IMR-90 (cell line): ENCODE data around the gene TMEM33. TPM values are rescaled to one million over a fixed set of nuclear protein-coding genes. Genes with fewer than 3 reads are reported as not detected.

Source experiments
- ATAC-seq: fragments of 200-7000 bp; cut with Tn5 transposase; 2 replicates; pipeline ENCODE4 v1.9.1; 2020; ENCODE audit warnings: low read depth, mild to moderate bottlenecking, moderate library complexity
- BruUV-seq: library from RNA; stranded (reverse); fragments of 400-500 nt; replicated peaks from 2 replicates; lab custom pipeline; 2021; lab: Mats Ljungman, UMichigan
- CTCF ChIA-PET: fragments of 300-600 bp; formaldehyde crosslinking; extraction: SDS; loops from one replicate; lab custom pipeline; 2021; ENCODE audit warnings: antibody characterized with exemption; lab: Yijun Ruan, JAX
- POLR2A ChIA-PET: fragments of 300-600 bp; sonication (Branson Sonifier 250); formaldehyde crosslinking; loops from one replicate; lab custom pipeline; 2022; ENCODE audit warnings: antibody characterized with exemption; ENCODE audit not compliant: unreplicated experiment; lab: Charles Lee
- DNase-seq: peaks from one replicate; pipeline ENCODE4 v3.0.0; 2013
- H2AFZ ChIP-seq: replicated peaks from 2 replicates; pipeline ENCODE3; 2013; ENCODE audit warnings: low read length, mild to moderate bottlenecking; ENCODE audit not compliant: poor library complexity
- H2AK5ac ChIP-seq: 2 replicates; pipeline ENCODE4 v1.6.1; 2013; ENCODE audit warnings: low read depth, low read length, inconsistent platforms
- H2AK9ac ChIP-seq: replicated peaks from 2 replicates; pipeline ENCODE3; 2013; ENCODE audit warnings: mild to moderate bottlenecking, low read depth, low read length, moderate library complexity; ENCODE audit not compliant: poor library complexity
- H2BK120ac ChIP-seq: 2 replicates; pipeline ENCODE4 v1.6.1; 2013; ENCODE audit warnings: low read depth, low read length, inconsistent platforms
- H2BK15ac ChIP-seq: 3 replicates; pipeline ENCODE4 v1.6.1; 2013; ENCODE audit warnings: low read depth, low read length, inconsistent platforms
- H2BK20ac ChIP-seq: 2 replicates; pipeline ENCODE4 v1.6.1; 2013; ENCODE audit warnings: low read depth, mild to moderate bottlenecking, inconsistent platforms, low read length, moderate library complexity
- H2BK5ac ChIP-seq: 2 replicates; pipeline ENCODE4 v1.6.1; 2013; ENCODE audit warnings: mild to moderate bottlenecking, low read depth, low read length, inconsistent platforms; ENCODE audit not compliant: poor library complexity, severe bottlenecking
- H3K14ac ChIP-seq: replicated peaks from 2 replicates; pipeline ENCODE4 v1.6.1; 2013; ENCODE audit warnings: low read depth, low read length, inconsistent platforms
- H3K18ac ChIP-seq: 2 replicates; pipeline ENCODE4 v1.6.1; 2013; ENCODE audit warnings: low read depth, low read length, control low read depth
- H3K23ac ChIP-seq: 2 replicates; pipeline ENCODE4 v1.6.1; 2013; ENCODE audit warnings: low read depth, low read length, inconsistent platforms
- H3K27ac ChIP-seq: 2 replicates; pipeline ENCODE4 v1.5.1; 2013; ENCODE audit warnings: mild to moderate bottlenecking, control low read depth, low read length; ENCODE audit not compliant: insufficient read depth
- H3K27me3 ChIP-seq: 2 replicates; pipeline ENCODE4 v1.6.1; 2013; ENCODE audit warnings: low read length; ENCODE audit not compliant: control insufficient read depth, insufficient read depth
- H3K36me3 ChIP-seq: 2 replicates; pipeline ENCODE4 v1.6.1; 2013; ENCODE audit warnings: low read length, mixed read lengths; ENCODE audit not compliant: control insufficient read depth, insufficient read depth
- H3K4ac ChIP-seq: 2 replicates; pipeline ENCODE4 v1.6.1; 2013; ENCODE audit warnings: low read depth, low read length, inconsistent platforms
- H3K4me1 ChIP-seq: 2 replicates; pipeline ENCODE4 v1.6.1; 2013; ENCODE audit warnings: low read length, mixed read lengths; ENCODE audit not compliant: control insufficient read depth, insufficient read depth
- H3K4me2 ChIP-seq: 2 replicates; pipeline ENCODE4 v1.6.1; 2013; ENCODE audit warnings: low read depth, mild to moderate bottlenecking, control low read depth, low read length, moderate library complexity
- H3K4me3 ChIP-seq: 2 replicates; pipeline ENCODE4 v1.5.1; 2013; ENCODE audit warnings: low read depth, mild to moderate bottlenecking, control low read depth, low read length, moderate library complexity; ENCODE audit not compliant: insufficient read depth
- H3K56ac ChIP-seq: 2 replicates; pipeline ENCODE4 v1.6.1; 2013; ENCODE audit warnings: low read length, inconsistent platforms; ENCODE audit not compliant: insufficient read depth; ENCODE audit errors: extremely low read depth
- H3K79me1 ChIP-seq, 2 experiments: 2 replicates each; pipeline ENCODE4 v1.6.1; 2013; ENCODE audit warnings: low read length in 2 of 2, inconsistent platforms in 1 of 2, low read depth in 1 of 2
- H3K9ac ChIP-seq: 2 replicates; pipeline ENCODE4 v1.6.1; 2013; ENCODE audit warnings: low read depth, low read length, control low read depth
- H3K9me1 ChIP-seq: 2 replicates; pipeline ENCODE4 v1.6.1; 2013; ENCODE audit warnings: low read length, inconsistent platforms; ENCODE audit not compliant: insufficient read depth
- H3K9me3 ChIP-seq: 2 replicates; pipeline ENCODE4 v1.6.1; 2013; ENCODE audit warnings: low read length; ENCODE audit not compliant: control insufficient read depth, insufficient read depth
- H4K20me1 ChIP-seq: 2 replicates; pipeline ENCODE4 v1.6.1; 2013; ENCODE audit warnings: low read length, inconsistent platforms; ENCODE audit not compliant: insufficient read depth
- H4K5ac ChIP-seq: 2 replicates; pipeline ENCODE4 v1.6.1; 2013; ENCODE audit warnings: mild to moderate bottlenecking, low read depth, low read length, control low read depth
- H4K8ac ChIP-seq, 2 experiments: 2 replicates each; pipeline ENCODE4 v1.6.1; 2013; ENCODE audit warnings: low read depth in 2 of 2, low read length in 2 of 2, control low read depth in 1 of 2, inconsistent platforms in 1 of 2
- H4K91ac ChIP-seq: 2 replicates; pipeline ENCODE4 v1.6.1; 2013; ENCODE audit warnings: low read depth, low read length, inconsistent platforms; ENCODE audit not compliant: insufficient read depth
- BHLHE40 ChIP-seq: fragments of 150-350 bp; IDR thresholded peaks from 2 replicates; pipeline ENCODE4 v1.6.1; 2016; ENCODE audit warnings: mild to moderate bottlenecking, low read depth, low read length
- CEBPB ChIP-seq: IDR thresholded peaks from 2 replicates; pipeline ENCODE4 v1.6.1; 2012; ENCODE audit warnings: low read depth, low read length, improper control_type of control experiment
- CHD1 ChIP-seq: IDR thresholded peaks from 2 replicates; pipeline ENCODE4 v1.6.1; 2012; ENCODE audit warnings: low read depth, low read length, improper control_type of control experiment
- ELK1 ChIP-seq: fragments of 150-350 bp; IDR thresholded peaks from 2 replicates; pipeline ENCODE4 v1.6.1; 2016; ENCODE audit warnings: low read depth, mild to moderate bottlenecking, low read length, moderate library complexity, borderline replicate concordance
- FOS ChIP-seq: fragments of 150-350 bp; IDR thresholded peaks from 2 replicates; pipeline ENCODE4 v1.6.1; 2016; ENCODE audit warnings: low read depth, low read length
- MAFK ChIP-seq: IDR thresholded peaks from 2 replicates; pipeline ENCODE4 v1.6.1; 2012; ENCODE audit warnings: low read depth, low read length, improper control_type of control experiment
- MAZ ChIP-seq: IDR thresholded peaks from 2 replicates; pipeline ENCODE4 v1.6.1; 2012; ENCODE audit warnings: low read depth, mild to moderate bottlenecking, low read length, improper control_type of control experiment, moderate library complexity, borderline replicate concordance
- NFE2L2 ChIP-seq: fragments of 150-350 bp; IDR thresholded peaks from 2 replicates; pipeline ENCODE4 v1.6.1; 2016; ENCODE audit warnings: low read depth, mild to moderate bottlenecking, low read length
- RAD21 ChIP-seq: IDR thresholded peaks from 2 replicates; pipeline ENCODE4 v1.6.1; 2012; ENCODE audit warnings: low read length, improper control_type of control experiment
- RCOR1 ChIP-seq: IDR thresholded peaks from 2 replicates; pipeline ENCODE4 v1.6.1; 2012; ENCODE audit warnings: mild to moderate bottlenecking, low read length, improper control_type of control experiment; ENCODE audit not compliant: insufficient replicate concordance
- RFX5 ChIP-seq: IDR thresholded peaks from 2 replicates; pipeline ENCODE4 v1.8.0; 2012; ENCODE audit warnings: low read depth, mild to moderate bottlenecking, low read length, moderate library complexity
- SMC3 ChIP-seq: fragments of 150-350 bp; IDR thresholded peaks from 2 replicates; pipeline ENCODE4 v1.6.1; 2016; ENCODE audit warnings: low read depth, mild to moderate bottlenecking, antibody characterized with exemption, low read length, moderate library complexity
- USF2 ChIP-seq: fragments of 150-350 bp; IDR thresholded peaks from 2 replicates; pipeline ENCODE4 v1.6.1; 2017; ENCODE audit warnings: mild to moderate bottlenecking, antibody characterized with exemption, low read length, low read depth
- WGBS, 2 experiments: methylation state at CpG; one replicate each; pipeline versions ENCODE4 v1.1.5 to v1.1.7; 2013; ENCODE audit warnings: missing lambda C conversion rate in 2 of 2; ENCODE audit not compliant: insufficient read length in 1 of 2; ENCODE audit errors: extremely low coverage in 2 of 2; 5-methylcytosine and 5-hydroxymethylcytosine counted together
- dilution Hi-C: fragments of 300-500 bp; cut with HindIII; formaldehyde crosslinking; loops from one replicate; pipeline ENCODE4 v1.14.3; 2018; ENCODE audit warnings: low sequenced_read_pairs; ENCODE audit not compliant: unreplicated experiment
- in situ Hi-C: fragments of 300-500 bp; cut with MboI; formaldehyde crosslinking; loops from 3 replicates; pipeline ENCODE4 v1.14.3; 2019; ENCODE audit warnings: low sequenced_read_pairs, inconsistent platforms, mixed read lengths
- intact Hi-C: fragments of 100-400 bp; cut with micrococcal nuclease; formaldehyde crosslinking; loops from 2 replicates; pipeline ENCODE4 v1.10.0; 2022
- polyA plus RNA-seq, 3 experiments: library from polyadenylated mRNA; depleted of rRNA; stranded (reverse); fragments of >200 nt; gene quantifications; 2 replicates each; pipeline ENCODE4 v1.2.3, GENCODE V29; 2012; ENCODE audit warnings: low replicate concordance in 1 of 3
- total RNA-seq: library from RNA; depleted of rRNA; stranded (reverse); fragments of >200 nt; gene quantifications from 2 replicates; pipeline ENCODE4 v1.2.3, GENCODE V29; 2012

Gene TMEM33
- total and polyA plus RNA-seq, 2 of the 4 experiments (the other 2 are of a cell fraction) = 23.6 to 45.5 TPM

- Histone ChIP-seq H3K23ac (no peak overlapping the region; the same call in 1 of the 2 replicates), H3K4me1 (peaks cover 4% of the 10 kb centered on the region; the same call in 1 of the 2 replicates), H4K91ac (no peak overlapping the region), H2AK5ac (no peak overlapping the region), H3K56ac (no peak overlapping the region), H3K27me3 (no peaks in the 10 kb centered on the region), H3K36me3 (no peaks in the 10 kb centered on the region), H3K4me3 (no peak overlapping the region), H2BK15ac (no peak overlapping the region; the same call in 2 of the 3 replicates), H4K20me1 (no peaks in the 10 kb centered on the region), H3K9ac (no peak overlapping the region), H2BK5ac (peak overlapping the region; percentile 3), H4K8ac (peak overlapping the region; percentile 55 to 83; a peak in 3 of 4 replicates), H2AK9ac (peak overlapping the region; percentile 76), H3K18ac (no peak overlapping the region), H3K4me2 (no peak overlapping the region), H3K9me1 (no peaks in the 10 kb centered on the region), H3K4ac (no peak overlapping the region), H4K5ac (no peak overlapping the region), H3K9me3 (no peaks in the 10 kb centered on the region), H2AFZ (peak overlapping the region; percentile 73), H2BK20ac (no peak overlapping the region; the same call in 1 of the 2 replicates), H3K79me1 (no peaks in the 10 kb centered on the region), H3K14ac (0 out of 2 replicates have a peak overlapping the region, but pooled peaks have one; percentile 67), H2BK120ac (no peak overlapping the region), H3K27ac (no peak overlapping the region)
- ChIA-PET POLR2A (no interaction called here), CTCF (interaction anchor here (0.8 kb wide), 1 partner anchor 14 kb away, joined by 4 read pairs; no protein-coding TSS in a partner anchor)
- no TSS peak for BruUV-seq
- dilution Hi-C loops (no loop called here), in situ Hi-C loops (no loop called here), intact Hi-C loops (no loop called here)
- no CpG with 5 or more reads among the region's 3 CpGs for WGBS, 2 experiments
- TF ChIP-seq MAFK (no peak), NFE2L2 (no peak), SMC3 (no peak), CEBPB (no peak), BHLHE40 (no peak), MAZ (no peak), RFX5 (no peak), CHD1 (no peak), RCOR1 (no peak), USF2 (no peak), RAD21 (no peak), ELK1 (no peak), FOS (no peak)
- peak; percentile 57 for DNase-seq
- ATAC-seq = peak; percentile 71
Measured at GRCh38 chr4:41977709-41978108, 42.5 kb downstream of the TMEM33 start.
